ENCODE results near the gene SWSAP1. TPM values are rescaled to one million over a fixed set of nuclear protein-coding genes. Genes with fewer than 3 reads are reported as not detected.

Gene SWSAP1
- total RNA-seq, 1 donor from 2014 or later: 1.5 TPM

DNA sequence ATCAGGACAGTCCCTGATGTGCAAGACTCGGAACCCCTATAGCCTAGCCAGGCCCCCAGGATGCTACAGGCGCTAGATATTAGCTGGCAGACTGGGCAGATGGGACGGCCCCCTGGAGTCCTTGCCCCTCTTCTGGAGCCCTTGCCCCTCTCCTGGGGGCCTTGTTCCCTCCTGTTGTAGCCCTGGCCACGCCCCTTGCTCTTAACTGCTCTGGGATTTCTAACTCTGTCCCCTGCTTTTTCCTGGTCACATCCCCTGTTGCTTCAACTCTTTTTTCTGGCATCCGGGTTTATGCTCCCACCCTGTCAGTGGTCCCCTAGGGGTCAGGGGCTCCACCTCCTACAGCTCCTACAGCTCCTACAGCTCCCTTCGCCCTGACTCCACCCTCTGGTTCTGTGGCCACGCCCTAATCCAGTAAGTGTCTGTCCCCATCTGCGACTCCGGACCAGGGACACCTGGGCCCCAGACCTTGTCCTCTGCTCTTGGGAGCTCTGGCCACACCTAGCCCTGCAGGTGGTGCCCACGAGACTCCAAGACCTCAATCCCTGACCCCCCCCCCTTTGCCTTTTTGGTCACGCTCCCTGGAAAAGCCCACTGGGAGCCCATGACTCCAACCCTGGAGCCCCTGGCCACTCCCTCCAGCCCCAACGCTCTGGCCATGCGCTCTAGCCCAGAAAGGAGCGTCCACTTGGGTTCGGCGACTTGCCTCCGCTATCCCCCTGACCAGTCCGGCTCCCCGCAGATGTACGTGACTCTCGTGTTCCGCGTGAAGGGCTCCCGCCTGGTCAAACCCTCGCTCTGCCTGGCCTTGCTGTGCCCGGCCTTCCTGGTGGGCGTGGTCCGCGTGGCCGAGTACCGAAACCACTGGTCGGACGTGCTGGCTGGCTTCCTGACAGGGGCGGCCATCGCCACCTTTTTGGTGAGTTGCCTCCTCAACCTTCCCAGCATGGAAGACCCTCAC is 12.4 kb upstream of the SWSAP1 start:
- no peak for DNase-seq (ENCODE audit: extremely low spot score in 2 of 2)
- TF ChIP-seq, protein P1, sequence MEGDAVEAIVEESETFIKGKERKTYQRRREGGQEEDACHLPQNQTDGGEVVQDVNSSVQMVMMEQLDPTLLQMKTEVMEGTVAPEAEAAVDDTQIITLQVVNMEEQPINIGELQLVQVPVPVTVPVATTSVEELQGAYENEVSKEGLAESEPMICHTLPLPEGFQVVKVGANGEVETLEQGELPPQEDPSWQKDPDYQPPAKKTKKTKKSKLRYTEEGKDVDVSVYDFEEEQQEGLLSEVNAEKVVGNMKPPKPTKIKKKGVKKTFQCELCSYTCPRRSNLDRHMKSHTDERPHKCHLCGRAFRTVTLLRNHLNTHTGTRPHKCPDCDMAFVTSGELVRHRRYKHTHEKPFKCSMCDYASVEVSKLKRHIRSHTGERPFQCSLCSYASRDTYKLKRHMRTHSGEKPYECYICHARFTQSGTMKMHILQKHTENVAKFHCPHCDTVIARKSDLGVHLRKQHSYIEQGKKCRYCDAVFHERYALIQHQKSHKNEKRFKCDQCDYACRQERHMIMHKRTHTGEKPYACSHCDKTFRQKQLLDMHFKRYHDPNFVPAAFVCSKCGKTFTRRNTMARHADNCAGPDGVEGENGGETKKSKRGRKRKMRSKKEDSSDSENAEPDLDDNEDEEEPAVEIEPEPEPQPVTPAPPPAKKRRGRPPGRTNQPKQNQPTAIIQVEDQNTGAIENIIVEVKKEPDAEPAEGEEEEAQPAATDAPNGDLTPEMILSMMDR (IDR thresholded peaks at IDR 0.05): no peak
- TF ChIP-seq POLR2AphosphoS5 (IDR thresholded peaks at IDR 0.05; ENCODE audit: insufficient read depth in 1 of 2, low read depth in 1 of 2): no peak
- TF ChIP-seq POLR2A (IDR thresholded peaks at IDR 0.05): no peak
- H3K4me1 ChIP-seq: peaks cover 11% of the 10 kb centered on the region
- H3K36me3 ChIP-seq: peaks cover 0 to 5% of the 10 kb centered on the region in 2 donors
- no peak overlapping the region for H3K4me3 ChIP-seq
- intact Hi-C loops (cut with DNase I): no loop called here
- no peak overlapping the region for H3K27ac ChIP-seq
- H3K9me3 ChIP-seq: no peaks in the 10 kb centered on the region
- no peaks in the 10 kb centered on the region for H3K27me3 ChIP-seq

- DNase-seq (ENCODE audit: extremely low spot score in 2 of 2): no peak
- Histone ChIP-seq H3K27me3 (no peaks in the 10 kb centered on the region), H3K36me3 (peaks cover 0 to 5% of the 10 kb centered on the region in 2 donors), H3K9me3 (no peaks in the 10 kb centered on the region), H3K4me3 (no peak overlapping the region), H3K27ac (no peak overlapping the region), H3K4me1 (peaks cover 11% of the 10 kb centered on the region)
- TF ChIP-seq POLR2A (IDR thresholded peaks at IDR 0.05) (no peak), POLR2AphosphoS5 (IDR thresholded peaks at IDR 0.05; ENCODE audit: insufficient read depth in 1 of 2, low read depth in 1 of 2) (no peak)
- TF ChIP-seq, protein P1 (IDR thresholded peaks at IDR 0.05): no peak
- intact Hi-C loops (cut with DNase I): no loop called here
Observed at GRCh38 chr19:11363881-11364280, 10.6 kb upstream of the SWSAP1 start.

- Histone ChIP-seq H3K27me3 (no peaks in the 10 kb centered on the region), H3K27ac (no peak overlapping the region), H3K36me3 (peaks cover 0 to 5% of the 10 kb centered on the region in 2 donors), H3K9me3 (no peaks in the 10 kb centered on the region), H3K4me3 (no peak overlapping the region), H3K4me1 (peaks cover 11% of the 10 kb centered on the region)
- intact Hi-C loops (cut with DNase I): no loop called here
- DNase-seq (ENCODE audit: extremely low spot score in 2 of 2): no peak
- TF ChIP-seq, protein P1 (IDR thresholded peaks at IDR 0.05): no peak
- TF ChIP-seq POLR2A (IDR thresholded peaks at IDR 0.05) (no peak), POLR2AphosphoS5 (IDR thresholded peaks at IDR 0.05; ENCODE audit: insufficient read depth in 1 of 2, low read depth in 1 of 2) (no peak)
Observed at GRCh38 chr19:11364296-11364904, 10.1 kb upstream of the SWSAP1 start.

DNA sequence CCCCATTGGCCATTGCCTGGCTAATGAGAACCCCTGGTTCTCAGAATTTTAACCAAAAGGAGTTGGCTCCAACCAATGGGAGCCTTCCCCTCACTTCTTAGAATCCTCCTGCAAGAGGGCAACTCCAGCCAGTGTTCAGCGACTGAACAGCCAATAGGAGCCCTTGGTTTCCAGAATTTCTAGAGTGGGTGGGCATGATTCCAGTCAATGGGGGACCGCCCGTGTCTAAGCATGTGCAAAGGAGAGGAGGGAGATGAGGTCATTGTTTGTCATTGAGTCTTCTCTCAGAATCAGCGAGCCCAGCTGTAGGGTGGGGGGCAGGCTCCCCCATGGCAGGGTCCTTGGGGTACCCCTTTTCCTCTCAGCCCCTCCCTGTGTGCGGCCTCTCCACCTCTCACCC is 9.5 kb upstream of the SWSAP1 start:
- Histone ChIP-seq H3K36me3 (peaks cover 0 to 5% of the 10 kb centered on the region in 2 donors), H3K4me3 (no peak overlapping the region), H3K4me1 (peaks cover 11% of the 10 kb centered on the region), H3K27ac (no peak overlapping the region), H3K9me3 (no peaks in the 10 kb centered on the region), H3K27me3 (no peaks in the 10 kb centered on the region)
- intact Hi-C loops (cut with DNase I): no loop called here
- no peak for DNase-seq (ENCODE audit: extremely low spot score in 2 of 2)
- TF ChIP-seq POLR2A (IDR thresholded peaks at IDR 0.05): no peak

DNA sequence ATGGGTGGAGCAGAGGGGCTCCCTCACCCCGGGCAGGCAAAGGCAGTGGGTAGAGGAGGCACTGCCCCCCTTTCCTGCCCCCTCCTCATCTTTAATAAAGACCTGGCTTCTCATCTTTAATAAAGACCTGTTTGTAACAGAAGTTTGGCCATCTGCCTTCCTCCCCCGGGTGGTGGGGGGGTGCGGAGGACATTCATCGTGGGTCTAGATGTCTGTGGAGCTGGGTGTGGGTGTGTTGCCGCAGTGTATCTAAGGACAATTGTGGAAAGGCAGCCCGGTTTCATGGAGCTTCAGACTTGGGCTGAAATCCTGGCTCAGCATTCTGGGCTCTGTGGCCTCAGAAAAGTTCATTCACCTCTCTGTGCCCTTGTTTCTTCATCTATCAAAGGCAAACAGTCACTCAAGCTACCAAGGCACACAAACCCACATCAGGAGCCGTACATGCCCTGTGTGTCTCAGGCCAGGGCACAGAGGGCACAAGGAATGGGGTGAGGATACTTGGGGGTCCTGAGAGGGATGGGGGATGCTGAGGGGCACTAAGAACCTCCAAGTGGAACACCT is 8.8 kb upstream of the SWSAP1 start:
- TF ChIP-seq POLR2AphosphoS5 (IDR thresholded peaks at IDR 0.05; ENCODE audit: insufficient read depth in 1 of 2, low read depth in 1 of 2): no peak
- TF ChIP-seq POLR2A (IDR thresholded peaks at IDR 0.05): no peak
- TF ChIP-seq, protein P1 (IDR thresholded peaks at IDR 0.05): no peak
- Histone ChIP-seq H3K4me3 (no peak overlapping the region), H3K9me3 (no peaks in the 10 kb centered on the region), H3K4me1 (peaks cover 10% of the 10 kb centered on the region), H3K36me3 (peaks cover 0 to 5% of the 10 kb centered on the region in 2 donors), H3K27ac (no peak overlapping the region), H3K27me3 (no peaks in the 10 kb centered on the region)
- intact Hi-C loops (cut with DNase I): no loop called here
- no peak for DNase-seq (ENCODE audit: extremely low spot score in 2 of 2)
